Pons (tissue), 1 donor: ENCODE data around the gene NINL.

Source experiments
- DNase-seq: peaks from one replicate; pipeline ENCODE4 v3.0.0-alpha.2; 2016; ENCODE audit warnings: low spot score

Gene NINL

GRCh38 chr20:25499855-25500434 lies 85.4 kb downstream of the NINL start:
- DNase-seq: no peak

DNA sequence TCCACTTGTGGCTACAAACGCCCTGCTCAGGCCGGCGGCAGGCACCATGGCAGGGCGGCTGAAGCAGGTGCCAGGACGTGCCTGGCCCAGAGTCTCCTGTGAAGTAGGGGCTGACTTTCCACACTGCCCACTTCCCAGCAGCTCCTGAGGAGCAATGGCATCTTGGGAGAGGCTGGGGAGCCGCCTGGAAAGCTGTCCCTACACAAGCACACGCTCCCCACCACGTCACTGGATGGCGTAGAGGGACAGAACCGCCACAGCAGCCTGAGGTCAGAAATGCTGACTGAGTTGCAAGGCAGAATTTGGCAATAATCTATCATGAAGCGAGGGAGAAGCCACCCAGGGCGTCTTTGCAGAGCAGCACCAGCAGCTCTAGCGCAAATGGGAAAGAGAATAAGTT lies 86.3 kb downstream of the NINL start:
- DNase-seq: no peak

- DNase-seq: no peak
Observed at GRCh38 chr20:25498280-25498606, 87.1 kb downstream of the NINL start.

GRCh38 chr20:25497586-25498279 lies 87.6 kb downstream of the NINL start:
- DNase-seq: no peak

GRCh38 chr20:25496968-25497401 lies 88.3 kb downstream of the NINL start:
- no peak for DNase-seq

DNA sequence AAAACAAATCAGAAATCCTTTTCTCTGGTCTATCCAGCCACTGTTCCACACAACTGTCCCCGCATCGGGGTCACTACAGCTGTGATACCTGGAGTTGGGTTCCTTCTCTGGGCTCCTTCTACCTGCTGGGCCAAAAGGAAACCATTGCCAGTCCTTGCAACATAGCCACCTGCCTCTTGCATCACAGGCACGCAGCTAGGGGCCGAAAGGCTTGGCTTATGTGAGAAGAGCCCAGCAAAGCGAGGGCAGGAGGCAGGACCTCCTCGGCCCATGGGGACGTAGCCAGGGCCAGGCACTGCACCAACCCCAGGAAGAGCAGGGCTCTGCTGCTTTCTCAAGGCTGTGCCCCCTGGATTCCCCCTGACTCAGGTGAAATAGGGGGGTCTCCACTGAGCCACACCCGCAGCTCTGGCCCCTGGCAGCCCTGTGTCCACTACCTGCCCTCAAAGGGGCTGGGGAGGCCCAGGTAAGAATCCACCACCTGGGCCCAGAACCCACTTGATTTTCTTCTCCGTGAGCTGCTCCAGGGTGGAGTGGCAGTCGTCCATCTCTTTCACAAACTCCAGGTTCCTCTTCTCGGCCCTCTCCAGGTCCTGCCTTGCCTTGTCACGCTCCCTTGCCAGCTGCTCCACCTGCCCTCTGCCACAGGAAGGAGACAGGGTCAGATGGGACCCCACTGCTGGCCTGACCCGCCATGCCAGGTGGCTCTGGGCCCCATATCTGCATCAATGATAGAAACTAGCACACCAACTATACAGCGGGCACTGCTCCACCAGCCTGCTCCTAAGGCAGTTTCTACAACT lies 89.0 kb downstream of the NINL start:
- no peak for DNase-seq

DNA sequence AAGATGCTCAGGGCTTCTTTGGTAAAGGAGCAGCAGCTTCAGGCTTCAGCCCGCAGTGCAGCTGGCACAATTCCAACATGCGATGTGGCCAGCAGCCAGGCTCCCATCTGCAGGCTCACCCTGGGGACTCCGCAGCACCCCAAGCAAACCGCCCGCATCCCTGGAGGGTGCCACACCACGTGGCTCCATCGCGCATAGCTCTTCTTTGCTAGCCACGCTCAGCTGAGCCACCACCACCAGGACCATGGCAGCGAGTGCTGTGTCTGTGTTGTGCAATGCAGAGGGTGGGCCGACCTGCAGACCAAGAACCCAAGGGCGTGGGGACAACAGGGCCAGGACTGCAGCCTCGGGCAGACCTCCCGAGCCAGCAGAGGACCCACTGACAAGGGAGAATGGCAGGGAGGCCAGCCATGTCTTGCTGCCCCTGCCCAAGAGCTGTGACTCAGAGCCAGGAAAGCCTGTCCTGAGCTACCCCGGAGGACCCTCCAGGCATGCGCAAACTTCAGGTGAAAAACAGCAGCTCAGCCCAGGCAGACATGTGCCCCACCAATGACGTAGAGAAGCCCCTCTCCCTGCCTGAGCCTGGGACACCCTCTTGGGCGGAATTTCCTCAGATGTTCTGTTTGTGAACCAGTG lies 90.0 kb downstream of the NINL start:
- no peak for DNase-seq

- no peak for DNase-seq
Observed at GRCh38 chr20:25494506-25495188, 90.7 kb downstream of the NINL start.

GRCh38 chr20:25493748-25494505 lies 91.4 kb downstream of the NINL start:
- no peak for DNase-seq

GRCh38 chr20:25493137-25493536 lies 92.2 kb downstream of the NINL start:
- no peak for DNase-seq

- DNase-seq: no peak
Observed at GRCh38 chr20:25491446-25492038, 93.8 kb downstream of the NINL start.

- DNase-seq: no peak
Observed at GRCh38 chr20:25490656-25491445, 94.5 kb downstream of the NINL start.

DNA sequence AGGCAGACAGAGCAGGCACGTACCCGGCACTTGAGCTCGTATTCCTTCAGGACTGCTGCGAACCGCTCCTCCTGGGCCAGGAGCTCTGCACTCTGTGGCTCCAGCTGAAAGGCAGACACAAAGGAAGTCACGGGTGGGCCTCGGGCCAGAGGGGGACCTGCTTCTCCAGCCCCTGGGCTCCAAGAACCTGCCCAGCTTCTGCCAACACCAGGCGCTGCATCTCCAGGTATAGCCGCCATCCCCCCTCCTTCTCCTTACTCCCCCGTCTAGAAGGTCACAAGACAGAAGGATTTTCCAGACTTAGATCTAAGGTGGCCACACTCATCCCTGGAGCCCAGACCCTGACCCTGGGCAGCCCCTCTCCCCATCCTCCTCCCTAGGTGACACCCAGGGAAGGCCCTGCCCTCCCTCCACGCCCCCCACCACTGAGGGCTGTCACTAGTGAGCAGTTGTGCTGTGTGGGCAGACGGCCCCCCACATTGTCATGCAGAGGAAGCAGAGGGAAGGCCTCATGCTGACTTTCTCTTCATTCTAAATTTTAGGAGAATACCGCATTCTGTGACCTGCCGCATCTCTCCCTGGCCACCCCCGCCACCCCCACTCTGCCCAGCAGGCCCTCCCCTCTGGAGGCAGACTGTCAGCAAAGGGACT lies 96.0 kb downstream of the NINL start:
- DNase-seq: no peak

DNA sequence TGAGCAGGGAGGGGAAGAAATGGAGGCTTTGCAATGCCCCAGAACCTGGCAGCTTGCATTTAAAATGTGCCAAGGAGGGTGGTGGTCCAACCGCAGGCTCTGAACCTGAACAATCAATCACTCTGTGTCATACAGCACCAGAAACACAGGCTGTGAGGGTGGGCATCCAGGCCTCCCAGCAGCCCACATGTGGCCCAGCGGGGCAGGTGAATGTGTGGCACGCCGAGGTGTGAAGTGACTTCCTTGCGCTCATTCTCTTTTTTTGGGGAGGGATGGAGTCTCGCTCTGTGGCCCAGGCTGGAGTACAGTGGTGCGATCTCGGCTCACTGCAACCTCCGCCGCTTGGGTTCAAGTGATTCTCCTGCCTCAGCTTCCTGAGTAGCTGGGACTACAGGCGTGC lies 97.4 kb downstream of the NINL start:
- DNase-seq: no peak

GRCh38 chr20:25487306-25487705 lies 98.0 kb downstream of the NINL start:
- no peak for DNase-seq

DNA sequence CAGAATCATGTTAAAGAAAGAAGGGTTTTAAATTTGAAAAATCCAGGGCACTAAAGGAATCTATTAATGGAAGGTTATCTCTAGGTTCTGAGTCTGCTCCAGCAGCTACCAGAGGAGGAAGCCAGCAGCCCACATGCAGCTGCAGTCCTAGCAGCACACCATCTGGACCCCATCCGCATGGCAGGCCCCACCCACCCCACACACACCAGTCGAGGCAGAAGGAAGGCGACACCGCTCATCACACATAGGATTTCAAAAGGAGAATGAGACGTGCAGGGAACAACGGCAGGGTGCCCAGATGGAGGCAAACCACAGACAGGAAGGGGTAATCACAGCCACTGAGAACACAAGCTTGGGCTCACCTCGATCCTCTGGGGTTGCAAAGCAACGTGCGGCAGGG lies 99.0 kb downstream of the NINL start:
- DNase-seq: no peak

DNA sequence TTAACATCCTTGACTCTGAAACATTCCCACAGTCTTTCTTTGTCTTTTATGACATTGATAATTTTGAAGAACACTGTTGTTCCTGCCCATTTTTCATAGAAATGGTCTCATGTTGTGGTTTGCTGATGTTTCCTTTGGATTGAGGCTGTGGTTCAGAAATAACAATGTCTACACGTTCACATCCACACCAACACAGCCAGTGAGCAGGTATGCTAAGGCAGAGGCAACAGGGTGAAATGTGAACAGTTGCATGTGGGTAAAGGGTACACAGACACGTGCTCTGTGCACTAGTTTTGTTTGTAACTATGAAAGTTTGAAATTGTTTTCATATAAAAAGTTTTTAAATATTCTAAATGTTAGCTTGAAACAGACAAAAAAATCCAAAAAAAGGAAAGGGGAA lies 99.5 kb downstream of the NINL start:
- DNase-seq: no peak

DNA sequence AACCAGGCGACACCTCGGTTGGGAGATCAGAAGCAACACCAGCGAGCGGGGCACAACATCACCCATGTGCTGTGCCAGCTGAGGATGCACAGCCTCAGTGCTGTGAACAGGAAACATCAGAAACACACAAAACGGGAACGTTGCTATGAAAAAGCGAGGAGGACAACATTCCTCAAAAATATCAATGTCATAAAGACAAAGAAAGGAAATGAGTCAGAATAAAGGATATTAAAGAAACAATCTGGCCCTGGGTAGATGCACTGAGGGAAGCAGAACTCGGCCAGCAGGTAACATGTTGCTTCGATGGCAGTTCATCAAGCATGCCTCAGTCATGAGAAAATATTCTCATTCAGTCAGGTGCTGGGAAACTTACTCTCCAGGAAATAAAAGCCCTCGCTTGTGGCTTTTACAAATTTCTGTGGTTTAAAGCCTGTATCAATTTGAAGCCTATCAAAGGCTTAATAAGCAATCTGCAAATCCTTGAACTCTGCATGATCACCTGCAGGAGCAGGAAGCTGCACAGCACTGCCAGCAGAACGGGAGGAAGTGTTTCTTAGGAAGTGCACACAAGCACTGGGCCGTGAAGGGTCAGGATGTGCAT lies 100.3 kb downstream of the NINL start:
- DNase-seq: no peak

DNA sequence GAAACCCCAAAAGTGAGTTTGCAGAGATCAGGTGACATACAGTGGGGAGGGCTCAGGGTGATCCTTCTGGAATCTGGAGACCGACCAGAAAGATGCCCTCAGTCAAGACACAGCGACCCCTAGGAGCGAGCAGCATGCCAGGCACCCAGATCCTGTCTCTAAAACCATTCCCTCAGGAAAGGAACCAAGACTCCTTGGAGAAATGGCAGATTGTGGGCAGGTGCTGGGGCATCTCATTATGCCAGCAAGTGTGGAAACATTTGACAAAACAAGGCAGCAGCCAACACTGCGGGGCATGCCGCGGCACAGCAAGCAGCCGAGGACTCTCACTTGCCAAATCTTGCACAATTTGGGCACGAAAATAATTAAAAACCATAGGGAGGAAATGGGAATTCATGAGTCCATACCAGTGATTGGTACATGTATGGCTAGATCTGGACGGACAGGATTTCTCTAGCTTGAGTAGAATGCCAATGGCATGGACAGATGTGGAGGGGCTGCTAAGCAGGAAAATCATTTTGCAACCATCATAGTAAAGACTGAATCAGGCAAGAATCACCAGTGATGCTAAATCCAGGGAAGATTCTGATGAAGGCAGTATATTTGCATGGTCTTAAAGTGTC lies 101.0 kb downstream of the NINL start:
- DNase-seq: no peak
